Fibroblast of skin of right quadriceps (primary cell): ENCODE results near the gene CD93.
A peak's percentile ranks its signal among the peaks of the same experiment; 100 is the strongest.

Source experiments
- DNase-seq: peaks from one replicate; pipeline ENCODE4 v3.0.0-alpha.2; 2013

CD93 gene

GRCh38 chr20:23120936-23121750 lies 35.0 kb upstream of the CD93 start:
- DNase-seq: no peak

- no peak for DNase-seq
Measured at GRCh38 chr20:23120261-23120660, 34.1 kb upstream of the CD93 start.

GRCh38 chr20:23119456-23120216 lies 33.5 kb upstream of the CD93 start:
- DNase-seq: no peak

GRCh38 chr20:23118766-23119165 lies 32.6 kb upstream of the CD93 start:
- DNase-seq: no peak

GRCh38 chr20:23118144-23118543 lies 32.0 kb upstream of the CD93 start:
- no peak for DNase-seq

GRCh38 chr20:23117738-23118137 lies 31.6 kb upstream of the CD93 start:
- no peak for DNase-seq

- DNase-seq: peak; percentile 30
Measured at GRCh38 chr20:23116311-23117089, 30.4 kb upstream of the CD93 start.

GRCh38 chr20:23115822-23116221 lies 29.7 kb upstream of the CD93 start:
- DNase-seq: no peak

- no peak for DNase-seq
Measured at GRCh38 chr20:23114448-23115082, 28.4 kb upstream of the CD93 start.

- no peak for DNase-seq
Measured at GRCh38 chr20:23114018-23114417, 27.9 kb upstream of the CD93 start.

GRCh38 chr20:23112595-23112994 lies 26.5 kb upstream of the CD93 start:
- no peak for DNase-seq

GRCh38 chr20:23111944-23112342 lies 25.8 kb upstream of the CD93 start:
- no peak for DNase-seq

GRCh38 chr20:23111307-23111943 lies 25.3 kb upstream of the CD93 start:
- DNase-seq: no peak

GRCh38 chr20:23108871-23109270 lies 22.7 kb upstream of the CD93 start:
- no peak for DNase-seq

- no peak for DNase-seq
Measured at GRCh38 chr20:23107466-23107865, 21.3 kb upstream of the CD93 start.

GRCh38 chr20:23106271-23106851 lies 20.2 kb upstream of the CD93 start:
- no peak for DNase-seq

- no peak for DNase-seq
Measured at GRCh38 chr20:23105193-23105592, 19.1 kb upstream of the CD93 start.

- peak; percentile 9 for DNase-seq
Measured at GRCh38 chr20:23103284-23104018, 17.3 kb upstream of the CD93 start.

- no peak for DNase-seq
Measured at GRCh38 chr20:23101696-23102406, 15.7 kb upstream of the CD93 start.

GRCh38 chr20:23100720-23101107 lies 14.6 kb upstream of the CD93 start:
- no peak for DNase-seq
